Suprapubic skin (tissue), 4 donors: ENCODE measurements around the gene WNT8B.

Experiments
- EP300 ChIP-seq: sonication (generic); formaldehyde crosslinking; IDR thresholded peaks from one replicate; pipeline ENCODE4 v1.6.1; 2017; ENCODE audit warnings: antibody characterized with exemption
- POLR2A ChIP-seq, 2 donors: fragments of 450-650 bp; IDR thresholded peaks; one replicate each; pipeline ENCODE4 v1.6.1; 2017; ENCODE audit warnings: antibody characterized with exemption in 2 of 2, mild to moderate bottlenecking in 2 of 2, moderate library complexity in 2 of 2
- POLR2AphosphoS5 ChIP-seq, 3 donors: sonication (generic); formaldehyde crosslinking; IDR thresholded peaks; one replicate each; pipeline ENCODE4 v1.6.1; 2017; ENCODE audit warnings: antibody characterized with exemption in 3 of 3
- TF ChIP-seq, protein P1 (sequence below), 2 donors: fragments of 200-600 bp in 1 of 2; fragments of 450-650 bp in 1 of 2; sonication (generic) in 1 of 2; IDR thresholded peaks; one replicate each; pipeline ENCODE4 v1.5.1; 2016 to 2019; ENCODE audit warnings: antibody characterized with exemption in 2 of 2, mild to moderate bottlenecking in 1 of 2, moderate library complexity in 1 of 2

DNA sequence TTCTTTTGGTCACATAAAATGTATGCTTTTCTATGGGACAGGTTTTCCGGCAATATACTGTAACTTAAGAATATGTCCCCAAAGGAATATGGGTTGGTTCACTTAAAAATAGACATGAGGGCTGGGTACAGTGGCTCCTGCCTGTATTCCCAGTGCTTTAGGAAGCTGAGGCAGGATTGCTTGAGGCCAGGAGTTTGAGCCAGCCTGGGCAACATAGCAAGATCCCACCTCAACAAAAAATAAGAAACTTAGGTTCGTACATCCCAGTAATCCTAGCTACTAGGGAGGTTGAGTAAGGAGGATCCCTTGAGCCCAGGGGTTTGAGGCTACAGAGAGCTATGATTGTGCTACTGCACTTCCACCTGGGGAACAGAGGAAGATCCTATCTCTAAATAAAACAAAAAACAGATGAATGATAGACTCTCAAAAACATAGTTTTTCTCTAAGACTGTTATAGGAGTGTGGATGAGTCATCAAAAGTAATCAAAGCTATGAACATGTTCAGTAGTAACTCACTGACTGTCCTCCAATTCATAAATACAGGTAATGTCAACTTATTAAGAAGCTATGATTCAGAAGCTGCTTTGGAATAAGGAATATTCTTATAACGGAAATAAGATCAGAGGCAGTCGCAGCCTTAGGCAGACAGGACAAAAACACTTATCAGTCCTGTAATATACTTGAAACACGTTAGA lies 59.4 kb downstream of the WNT8B start:
- no peak for TF ChIP-seq POLR2A (IDR thresholded peaks at IDR 0.05)
- TF ChIP-seq, protein P1, sequence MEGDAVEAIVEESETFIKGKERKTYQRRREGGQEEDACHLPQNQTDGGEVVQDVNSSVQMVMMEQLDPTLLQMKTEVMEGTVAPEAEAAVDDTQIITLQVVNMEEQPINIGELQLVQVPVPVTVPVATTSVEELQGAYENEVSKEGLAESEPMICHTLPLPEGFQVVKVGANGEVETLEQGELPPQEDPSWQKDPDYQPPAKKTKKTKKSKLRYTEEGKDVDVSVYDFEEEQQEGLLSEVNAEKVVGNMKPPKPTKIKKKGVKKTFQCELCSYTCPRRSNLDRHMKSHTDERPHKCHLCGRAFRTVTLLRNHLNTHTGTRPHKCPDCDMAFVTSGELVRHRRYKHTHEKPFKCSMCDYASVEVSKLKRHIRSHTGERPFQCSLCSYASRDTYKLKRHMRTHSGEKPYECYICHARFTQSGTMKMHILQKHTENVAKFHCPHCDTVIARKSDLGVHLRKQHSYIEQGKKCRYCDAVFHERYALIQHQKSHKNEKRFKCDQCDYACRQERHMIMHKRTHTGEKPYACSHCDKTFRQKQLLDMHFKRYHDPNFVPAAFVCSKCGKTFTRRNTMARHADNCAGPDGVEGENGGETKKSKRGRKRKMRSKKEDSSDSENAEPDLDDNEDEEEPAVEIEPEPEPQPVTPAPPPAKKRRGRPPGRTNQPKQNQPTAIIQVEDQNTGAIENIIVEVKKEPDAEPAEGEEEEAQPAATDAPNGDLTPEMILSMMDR (IDR thresholded peaks at IDR 0.05), result no peak
- no peak for TF ChIP-seq EP300
- no peak for TF ChIP-seq POLR2AphosphoS5 (IDR thresholded peaks at IDR 0.05)
